Gastroesophageal sphincter (tissue), 3 donors: ENCODE data around the gene WWC1.

Source experiments
- EP300 ChIP-seq: sonication (generic); formaldehyde crosslinking; IDR thresholded peaks from one replicate; pipeline ENCODE4 v1.6.1; 2017; ENCODE audit warnings: antibody characterized with exemption, mild to moderate bottlenecking
- POLR2A ChIP-seq, 2 donors: fragments of 450-650 bp; IDR thresholded peaks; one replicate each; pipeline ENCODE4 v1.6.1; 2017; ENCODE audit warnings: antibody characterized with exemption in 2 of 2, mild to moderate bottlenecking in 2 of 2, moderate library complexity in 1 of 2
- TF ChIP-seq, protein P1 (sequence below), 4 experiments: fragments of 200-600 bp in 2 of 4; fragments of 450-650 bp in 2 of 4; sonication (generic) in 1 of 4; IDR thresholded peaks; one replicate each; pipeline ENCODE4 v1.5.1; 2017 to 2019; ENCODE audit warnings: antibody characterized with exemption in 4 of 4, mild to moderate bottlenecking in 2 of 4, moderate library complexity in 2 of 4

GRCh38 chr5:168244838-168245559 is 46.4 kb upstream of the WWC1 start:
- TF ChIP-seq POLR2A (IDR thresholded peaks at IDR 0.05) (no peak), EP300 (no peak)
- TF ChIP-seq, protein P1, sequence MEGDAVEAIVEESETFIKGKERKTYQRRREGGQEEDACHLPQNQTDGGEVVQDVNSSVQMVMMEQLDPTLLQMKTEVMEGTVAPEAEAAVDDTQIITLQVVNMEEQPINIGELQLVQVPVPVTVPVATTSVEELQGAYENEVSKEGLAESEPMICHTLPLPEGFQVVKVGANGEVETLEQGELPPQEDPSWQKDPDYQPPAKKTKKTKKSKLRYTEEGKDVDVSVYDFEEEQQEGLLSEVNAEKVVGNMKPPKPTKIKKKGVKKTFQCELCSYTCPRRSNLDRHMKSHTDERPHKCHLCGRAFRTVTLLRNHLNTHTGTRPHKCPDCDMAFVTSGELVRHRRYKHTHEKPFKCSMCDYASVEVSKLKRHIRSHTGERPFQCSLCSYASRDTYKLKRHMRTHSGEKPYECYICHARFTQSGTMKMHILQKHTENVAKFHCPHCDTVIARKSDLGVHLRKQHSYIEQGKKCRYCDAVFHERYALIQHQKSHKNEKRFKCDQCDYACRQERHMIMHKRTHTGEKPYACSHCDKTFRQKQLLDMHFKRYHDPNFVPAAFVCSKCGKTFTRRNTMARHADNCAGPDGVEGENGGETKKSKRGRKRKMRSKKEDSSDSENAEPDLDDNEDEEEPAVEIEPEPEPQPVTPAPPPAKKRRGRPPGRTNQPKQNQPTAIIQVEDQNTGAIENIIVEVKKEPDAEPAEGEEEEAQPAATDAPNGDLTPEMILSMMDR (IDR thresholded peaks at IDR 0.05) = no peak
